IMR-90 (cell line): ENCODE data around the gene TDG. TPM values are rescaled to one million over a fixed set of nuclear protein-coding genes. Genes with fewer than 3 reads are reported as not detected.

Experiments used
- ATAC-seq: fragments of 200-7000 bp; cut with Tn5 transposase; 2 replicates; pipeline ENCODE4 v1.9.1; 2020; ENCODE audit warnings: low read depth, mild to moderate bottlenecking, moderate library complexity
- Bru-seq: library from RNA; stranded (reverse); fragments of 400-500 nt; gene quantifications from one replicate; lab custom pipeline; 2021; lab: Mats Ljungman, UMichigan
- BruChase-seq, 2 experiments: library from RNA; stranded (reverse); fragments of 400-500 nt; gene quantifications; one replicate each; lab custom pipeline; 2021; lab: Mats Ljungman, UMichigan
- BruUV-seq: library from RNA; stranded (reverse); fragments of 400-500 nt; replicated peaks from 2 replicates; lab custom pipeline; 2021; lab: Mats Ljungman, UMichigan
- CTCF ChIA-PET: fragments of 300-600 bp; formaldehyde crosslinking; extraction: SDS; loops from one replicate; lab custom pipeline; 2021; ENCODE audit warnings: antibody characterized with exemption; lab: Yijun Ruan, JAX
- POLR2A ChIA-PET: fragments of 300-600 bp; sonication (Branson Sonifier 250); formaldehyde crosslinking; loops from one replicate; lab custom pipeline; 2022; ENCODE audit warnings: antibody characterized with exemption; ENCODE audit not compliant: unreplicated experiment; lab: Charles Lee
- DNase-seq: peaks from one replicate; pipeline ENCODE4 v3.0.0; 2013
- H2AFZ ChIP-seq: replicated peaks from 2 replicates; pipeline ENCODE3; 2013; ENCODE audit warnings: low read length, mild to moderate bottlenecking; ENCODE audit not compliant: poor library complexity
- H2AK5ac ChIP-seq: 2 replicates; pipeline ENCODE4 v1.6.1; 2013; ENCODE audit warnings: low read depth, low read length, inconsistent platforms
- H2AK9ac ChIP-seq: replicated peaks from 2 replicates; pipeline ENCODE3; 2013; ENCODE audit warnings: mild to moderate bottlenecking, low read depth, low read length, moderate library complexity; ENCODE audit not compliant: poor library complexity
- H2BK120ac ChIP-seq: 2 replicates; pipeline ENCODE4 v1.6.1; 2013; ENCODE audit warnings: low read depth, low read length, inconsistent platforms
- H2BK15ac ChIP-seq: 3 replicates; pipeline ENCODE4 v1.6.1; 2013; ENCODE audit warnings: low read depth, low read length, inconsistent platforms
- H2BK20ac ChIP-seq: 2 replicates; pipeline ENCODE4 v1.6.1; 2013; ENCODE audit warnings: low read depth, mild to moderate bottlenecking, inconsistent platforms, low read length, moderate library complexity
- H2BK5ac ChIP-seq: 2 replicates; pipeline ENCODE4 v1.6.1; 2013; ENCODE audit warnings: mild to moderate bottlenecking, low read depth, low read length, inconsistent platforms; ENCODE audit not compliant: poor library complexity, severe bottlenecking
- H3K14ac ChIP-seq: replicated peaks from 2 replicates; pipeline ENCODE4 v1.6.1; 2013; ENCODE audit warnings: low read depth, low read length, inconsistent platforms
- H3K18ac ChIP-seq: 2 replicates; pipeline ENCODE4 v1.6.1; 2013; ENCODE audit warnings: low read depth, low read length, control low read depth
- H3K23ac ChIP-seq: 2 replicates; pipeline ENCODE4 v1.6.1; 2013; ENCODE audit warnings: low read depth, low read length, inconsistent platforms
- H3K27ac ChIP-seq: 2 replicates; pipeline ENCODE4 v1.5.1; 2013; ENCODE audit warnings: mild to moderate bottlenecking, control low read depth, low read length; ENCODE audit not compliant: insufficient read depth
- H3K27me3 ChIP-seq: 2 replicates; pipeline ENCODE4 v1.6.1; 2013; ENCODE audit warnings: low read length; ENCODE audit not compliant: control insufficient read depth, insufficient read depth
- H3K36me3 ChIP-seq: 2 replicates; pipeline ENCODE4 v1.6.1; 2013; ENCODE audit warnings: low read length, mixed read lengths; ENCODE audit not compliant: control insufficient read depth, insufficient read depth
- H3K4ac ChIP-seq: 2 replicates; pipeline ENCODE4 v1.6.1; 2013; ENCODE audit warnings: low read depth, low read length, inconsistent platforms
- H3K4me1 ChIP-seq: 2 replicates; pipeline ENCODE4 v1.6.1; 2013; ENCODE audit warnings: low read length, mixed read lengths; ENCODE audit not compliant: control insufficient read depth, insufficient read depth
- H3K4me2 ChIP-seq: 2 replicates; pipeline ENCODE4 v1.6.1; 2013; ENCODE audit warnings: low read depth, mild to moderate bottlenecking, control low read depth, low read length, moderate library complexity
- H3K4me3 ChIP-seq: 2 replicates; pipeline ENCODE4 v1.5.1; 2013; ENCODE audit warnings: low read depth, mild to moderate bottlenecking, control low read depth, low read length, moderate library complexity; ENCODE audit not compliant: insufficient read depth
- H3K56ac ChIP-seq: 2 replicates; pipeline ENCODE4 v1.6.1; 2013; ENCODE audit warnings: low read length, inconsistent platforms; ENCODE audit not compliant: insufficient read depth; ENCODE audit errors: extremely low read depth
- H3K79me1 ChIP-seq, 2 experiments: 2 replicates each; pipeline ENCODE4 v1.6.1; 2013; ENCODE audit warnings: low read length in 2 of 2, inconsistent platforms in 1 of 2, low read depth in 1 of 2
- H3K9ac ChIP-seq: 2 replicates; pipeline ENCODE4 v1.6.1; 2013; ENCODE audit warnings: low read depth, low read length, control low read depth
- H3K9me1 ChIP-seq: 2 replicates; pipeline ENCODE4 v1.6.1; 2013; ENCODE audit warnings: low read length, inconsistent platforms; ENCODE audit not compliant: insufficient read depth
- H3K9me3 ChIP-seq: 2 replicates; pipeline ENCODE4 v1.6.1; 2013; ENCODE audit warnings: low read length; ENCODE audit not compliant: control insufficient read depth, insufficient read depth
- H4K20me1 ChIP-seq: 2 replicates; pipeline ENCODE4 v1.6.1; 2013; ENCODE audit warnings: low read length, inconsistent platforms; ENCODE audit not compliant: insufficient read depth
- H4K5ac ChIP-seq: 2 replicates; pipeline ENCODE4 v1.6.1; 2013; ENCODE audit warnings: mild to moderate bottlenecking, low read depth, low read length, control low read depth
- H4K8ac ChIP-seq, 2 experiments: 2 replicates each; pipeline ENCODE4 v1.6.1; 2013; ENCODE audit warnings: low read depth in 2 of 2, low read length in 2 of 2, control low read depth in 1 of 2, inconsistent platforms in 1 of 2
- H4K91ac ChIP-seq: 2 replicates; pipeline ENCODE4 v1.6.1; 2013; ENCODE audit warnings: low read depth, low read length, inconsistent platforms; ENCODE audit not compliant: insufficient read depth
- BHLHE40 ChIP-seq: fragments of 150-350 bp; IDR thresholded peaks from 2 replicates; pipeline ENCODE4 v1.6.1; 2016; ENCODE audit warnings: mild to moderate bottlenecking, low read depth, low read length
- CEBPB ChIP-seq: IDR thresholded peaks from 2 replicates; pipeline ENCODE4 v1.6.1; 2012; ENCODE audit warnings: low read depth, low read length, improper control_type of control experiment
- CHD1 ChIP-seq: IDR thresholded peaks from 2 replicates; pipeline ENCODE4 v1.6.1; 2012; ENCODE audit warnings: low read depth, low read length, improper control_type of control experiment
- CTCF ChIP-seq: conservative IDR thresholded peaks from 2 replicates; pipeline ENCODE4 v1.5.1; 2012; ENCODE audit warnings: mild to moderate bottlenecking, low read depth, low read length, improper control_type of control experiment
- MAZ ChIP-seq: IDR thresholded peaks from 2 replicates; pipeline ENCODE4 v1.6.1; 2012; ENCODE audit warnings: low read depth, mild to moderate bottlenecking, low read length, improper control_type of control experiment, moderate library complexity, borderline replicate concordance
- MXI1 ChIP-seq: IDR thresholded peaks from 2 replicates; pipeline ENCODE4 v1.6.1; 2012; ENCODE audit warnings: low read depth, mild to moderate bottlenecking, low read length, moderate library complexity, borderline replicate concordance
- NFE2L2 ChIP-seq: fragments of 150-350 bp; IDR thresholded peaks from 2 replicates; pipeline ENCODE4 v1.6.1; 2016; ENCODE audit warnings: low read depth, mild to moderate bottlenecking, low read length
- POLR2A ChIP-seq: IDR thresholded peaks from 2 replicates; pipeline ENCODE4 v1.6.1; 2012; ENCODE audit warnings: mild to moderate bottlenecking, low read depth, low read length
- RAD21 ChIP-seq: IDR thresholded peaks from 2 replicates; pipeline ENCODE4 v1.6.1; 2012; ENCODE audit warnings: low read length, improper control_type of control experiment
- RCOR1 ChIP-seq: IDR thresholded peaks from 2 replicates; pipeline ENCODE4 v1.6.1; 2012; ENCODE audit warnings: mild to moderate bottlenecking, low read length, improper control_type of control experiment; ENCODE audit not compliant: insufficient replicate concordance
- RFX5 ChIP-seq: IDR thresholded peaks from 2 replicates; pipeline ENCODE4 v1.8.0; 2012; ENCODE audit warnings: low read depth, mild to moderate bottlenecking, low read length, moderate library complexity
- WGBS, 2 experiments: methylation state at CpG; one replicate each; pipeline versions ENCODE4 v1.1.5 to v1.1.7; 2013; ENCODE audit warnings: missing lambda C conversion rate in 2 of 2; ENCODE audit not compliant: insufficient read length in 1 of 2; ENCODE audit errors: extremely low coverage in 2 of 2; 5-methylcytosine and 5-hydroxymethylcytosine counted together
- dilution Hi-C: fragments of 300-500 bp; cut with HindIII; formaldehyde crosslinking; loops from one replicate; pipeline ENCODE4 v1.14.3; 2018; ENCODE audit warnings: low sequenced_read_pairs; ENCODE audit not compliant: unreplicated experiment
- in situ Hi-C: fragments of 300-500 bp; cut with MboI; formaldehyde crosslinking; loops from 3 replicates; pipeline ENCODE4 v1.14.3; 2019; ENCODE audit warnings: low sequenced_read_pairs, inconsistent platforms, mixed read lengths
- intact Hi-C: fragments of 100-400 bp; cut with micrococcal nuclease; formaldehyde crosslinking; loops from 2 replicates; pipeline ENCODE4 v1.10.0; 2022
- long read RNA-seq: library from polyadenylated mRNA; unstranded; transcript quantifications from one replicate; pipeline ENCODE4 v2.0.0, GENCODE V29; 2021; ENCODE audit not compliant: unreplicated experiment
- polyA plus RNA-seq, 3 experiments: library from polyadenylated mRNA; depleted of rRNA; stranded (reverse); fragments of >200 nt; gene quantifications; 2 replicates each; pipeline ENCODE4 v1.2.3, GENCODE V29; 2012; ENCODE audit warnings: low replicate concordance in 1 of 3
- total RNA-seq: library from RNA; depleted of rRNA; stranded (reverse); fragments of >200 nt; gene quantifications from 2 replicates; pipeline ENCODE4 v1.2.3, GENCODE V29; 2012; rRNA removed
- TF ChIP-seq, protein P1 (sequence below): fragments of 150-350 bp; IDR thresholded peaks from 2 replicates; pipeline ENCODE4 v1.6.1; 2017; ENCODE audit warnings: mild to moderate bottlenecking, antibody characterized with exemption, low read length, low read depth

Gene TDG
- 14.0 and 24.2 TPM in 2 replicates for total RNA-seq
- 11.5 and 14.7 TPM in 2 replicates for polyA plus RNA-seq (2012; rRNA removed)
- 2.8 and 3.1 TPM in 2 replicates for polyA plus RNA-seq (2012; cell fraction: cytosol; rRNA removed)
- 3.7 and 20.5 TPM in 2 replicates for polyA plus RNA-seq (2012; cell fraction: nucleus; rRNA removed; ENCODE audit: low replicate concordance)
- Bru-seq, nascent RNA, result percentile 97 among the genes with signal in this experiment
- percentile 84 among the genes with signal in this experiment for BruChase-seq, experiment 1, labeled RNA remaining after a 6-hour chase
- percentile 84 among the genes with signal in this experiment for BruChase-seq, experiment 2, labeled RNA remaining after a 2-hour chase
- long read RNA-seq, transcript TDG-202 (10 exons, 3,251 nt), result major isoform, 12 of 24 reads
- long read RNA-seq, partial matches to known transcripts, result 2 of 24 reads
- long read RNA-seq, other reads (novel, unspliced or antisense), result 3 of 24 reads

GRCh38 chr12:103965590-103966504 lies at the start of gene TDG:
TDG (plus strand) TSS chr12:103965872; CDS start chr12:103966038, 166 bp downstream.
- DNase-seq, result peak; percentile 99
- Histone ChIP-seq H3K14ac (peak within 1 kb of the TSS; percentile 100), H2AFZ (peak within 1 kb of the TSS; percentile 92), H3K4me2 (peak within 1 kb of the TSS; percentile 87), H2BK15ac (peak within 1 kb of the TSS; percentile 48; the same call in 1 of the 3 replicates), H3K9me3 (no peaks in the 10 kb centered on the region), H3K79me1 (peaks cover 11 to 63% of the 10 kb centered on the region in 2 experiments; a peak in 3 of 4 replicates), H4K20me1 (peaks cover 16% of the 10 kb centered on the region), H3K36me3 (peaks cover 1% of the 10 kb centered on the region), H3K9me1 (peaks cover 4% of the 10 kb centered on the region; the same call in 1 of the 2 replicates), H3K4me1 (peaks cover 12% of the 10 kb centered on the region), H2BK120ac (peak within 1 kb of the TSS; percentile 86), H2BK20ac (no peak within 1 kb of the TSS), H3K4me3 (peak within 1 kb of the TSS; percentile 85), H3K27me3 (no peaks in the 10 kb centered on the region), H3K27ac (peak within 1 kb of the TSS; percentile 91), H3K56ac (peak within 1 kb of the TSS; percentile 97), H3K18ac (peak within 1 kb of the TSS; percentile 90), H2BK5ac (peak within 1 kb of the TSS; percentile 95), H4K5ac (peak within 1 kb of the TSS; percentile 97), H4K8ac (peak within 1 kb of the TSS; percentile 96 to 99), H4K91ac (peak within 1 kb of the TSS; percentile 100), H3K4ac (peak within 1 kb of the TSS; percentile 98), H2AK5ac (peak within 1 kb of the TSS; percentile 92), H3K23ac (peak within 1 kb of the TSS; percentile 99), H2AK9ac (peak within 1 kb of the TSS; percentile 100), H3K9ac (peak within 1 kb of the TSS; percentile 99)
- ChIA-PET POLR2A (interaction anchor here (0.7 to 1.4 kb wide), 5 partner anchors 9 to 99 kb away, joined by 3 to 6 read pairs (median 4); a partner anchor contains a TSS), CTCF (interaction anchor here (1.2 to 1.5 kb wide), 2 partner anchors 102 to 143 kb away, joined by 3 to 7 read pairs; no protein-coding TSS in a partner anchor)
- dilution Hi-C loops (no loop called here), intact Hi-C loops (loop anchor here (1.0 to 10.0 kb wide), 4 partner anchors 9 to 319 kb away; partner anchors contain the start of gene HCFC2), in situ Hi-C loops (no loop called here)
- ATAC-seq, result peak; percentile 92
- WGBS, 2 experiments, result 0% methylated on average over 20 of the region's 64 CpGs; no CpG with 5 or more reads in 1 of the 2 experiments
- no TSS peak for BruUV-seq
- TF ChIP-seq RFX5, result no peak
- peak; percentile 89 for TF ChIP-seq POLR2A
- TF ChIP-seq CTCF, result peak; percentile 16; the same call in 1 of the 2 replicates
- TF ChIP-seq CHD1, result no peak
- TF ChIP-seq BHLHE40, result peak; percentile 77
- TF ChIP-seq, protein P1, sequence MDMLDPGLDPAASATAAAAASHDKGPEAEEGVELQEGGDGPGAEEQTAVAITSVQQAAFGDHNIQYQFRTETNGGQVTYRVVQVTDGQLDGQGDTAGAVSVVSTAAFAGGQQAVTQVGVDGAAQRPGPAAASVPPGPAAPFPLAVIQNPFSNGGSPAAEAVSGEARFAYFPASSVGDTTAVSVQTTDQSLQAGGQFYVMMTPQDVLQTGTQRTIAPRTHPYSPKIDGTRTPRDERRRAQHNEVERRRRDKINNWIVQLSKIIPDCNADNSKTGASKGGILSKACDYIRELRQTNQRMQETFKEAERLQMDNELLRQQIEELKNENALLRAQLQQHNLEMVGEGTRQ, result peak; percentile 99
- TF ChIP-seq RAD21, result no peak
- TF ChIP-seq NFE2L2, result no peak
- TF ChIP-seq RCOR1, result no peak
- peak; percentile 55; the same call in 1 of the 2 replicates for TF ChIP-seq MXI1
- peak; percentile 80 for TF ChIP-seq MAZ
- no peak for TF ChIP-seq CEBPB
